Measurements from ENCODE around the gene VTI1B. TPM values are rescaled to one million over a fixed set of nuclear protein-coding genes. Genes with fewer than 3 reads are reported as not detected.
A peak's percentile ranks its signal among the peaks of the same experiment; 100 is the strongest.
"Not testable (repeated sequence)": the region's sequence is repeated elsewhere in the genome, so short reads cannot be mapped to it uniquely, and the experiment has no call there.

The VTI1B gene, protein sequence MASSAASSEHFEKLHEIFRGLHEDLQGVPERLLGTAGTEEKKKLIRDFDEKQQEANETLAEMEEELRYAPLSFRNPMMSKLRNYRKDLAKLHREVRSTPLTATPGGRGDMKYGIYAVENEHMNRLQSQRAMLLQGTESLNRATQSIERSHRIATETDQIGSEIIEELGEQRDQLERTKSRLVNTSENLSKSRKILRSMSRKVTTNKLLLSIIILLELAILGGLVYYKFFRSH
- 133 TPM for total RNA-seq
- long read RNA-seq, full-length matches to known transcripts, result 86 of 95 reads
- long read RNA-seq, partial matches to known transcripts, result 1 of 95 reads
- long read RNA-seq, other reads (novel, unspliced or antisense), result 8 of 95 reads

DNA sequence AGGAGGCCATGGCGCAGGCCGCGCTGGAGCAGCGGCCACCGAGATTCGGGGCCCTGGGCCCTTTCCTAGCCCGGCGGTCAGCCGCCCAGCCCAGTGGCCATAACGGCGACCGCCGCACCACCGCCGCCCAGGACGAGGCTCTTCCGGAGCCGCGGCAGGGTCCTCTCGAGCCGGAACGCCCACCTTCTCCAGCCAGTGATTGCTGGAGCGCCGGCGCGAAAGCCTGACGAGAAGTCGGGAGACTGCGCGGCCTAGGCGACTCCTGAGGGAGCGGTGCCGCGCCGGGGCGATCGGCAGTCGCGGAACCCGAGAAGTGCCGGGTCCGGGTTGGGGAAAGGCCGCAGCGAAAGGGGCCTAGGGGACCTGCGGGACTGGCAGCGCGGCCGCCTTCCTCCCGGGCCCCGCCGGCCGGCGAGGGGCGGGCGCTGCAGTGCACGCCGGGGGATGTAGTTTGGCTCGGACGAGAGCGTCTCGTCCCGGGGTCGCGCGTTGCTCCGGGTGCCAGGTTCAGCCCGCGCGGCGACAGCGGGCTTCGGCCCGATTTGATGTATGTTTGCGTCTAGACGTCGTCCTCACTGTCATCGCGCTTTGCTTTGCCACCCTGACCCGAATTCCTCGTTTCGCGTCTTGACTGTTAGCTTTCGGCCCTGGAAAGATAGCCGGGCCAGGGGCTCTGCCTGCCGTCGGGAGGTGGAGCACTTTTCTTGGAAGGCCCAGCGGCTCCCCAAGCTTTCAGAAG is at the start of gene VTI1B:
TSS of gene VTI1B (minus strand) at position 153 of the 739 bp plus-strand sequence. CDS start at position 10, 143 bp downstream.
- intact Hi-C loops (cut with micrococcal nuclease), result no loop called here
- DNase-seq, result peak; percentile 89
- ATAC-seq, result peak; percentile 98

GRCh38 chr14:67722293-67722692 is 47.9 kb upstream of the VTI1B start:
- ATAC-seq (peak; percentile 98), DNase-seq (peak; percentile 85)
- intact Hi-C loops (cut with micrococcal nuclease), result no loop called here

- no peak for ATAC-seq
- DNase-seq, result no peak
- intact Hi-C loops (cut with micrococcal nuclease), result no loop called here
These were observed 47.4 kb upstream of the VTI1B start for GRCh38 chr14:67721875-67722274.

GRCh38 chr14:67719866-67720265 is 45.4 kb upstream of the VTI1B start:
- intact Hi-C loops (cut with micrococcal nuclease), result no loop called here
- ATAC-seq (no peak), DNase-seq (no peak)

- DNase-seq; intact Hi-C loops (cut with micrococcal nuclease); ATAC-seq: not testable (repeated sequence)
These were observed 45.0 kb upstream of the VTI1B start for GRCh38 chr14:67719385-67719784.

- intact Hi-C loops (cut with micrococcal nuclease), result no loop called here
- no peak for DNase-seq
- no peak for ATAC-seq
These were observed 43.8 kb upstream of the VTI1B start for GRCh38 chr14:67718265-67718664.

DNA sequence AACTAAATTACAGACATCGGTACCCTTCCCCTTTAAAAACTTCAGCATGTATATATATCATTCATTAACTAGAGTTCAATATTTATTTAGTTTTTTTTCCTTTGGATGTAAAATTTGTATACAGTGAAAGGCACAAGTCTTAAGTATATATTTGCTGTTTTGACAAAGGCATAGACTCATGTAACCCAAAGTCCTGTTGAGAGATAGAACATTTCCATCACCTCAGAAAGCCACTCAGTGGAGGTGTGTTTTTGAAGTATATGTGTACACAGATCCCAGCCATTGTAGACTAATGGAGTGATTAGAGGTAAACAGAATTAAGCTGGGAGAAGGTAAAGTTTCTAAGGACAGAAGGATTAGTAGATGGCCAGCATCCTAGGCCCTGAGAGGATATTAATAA is 42.6 kb upstream of the VTI1B start:
- DNase-seq, result no peak
- intact Hi-C loops (cut with micrococcal nuclease), result no loop called here
- ATAC-seq, result no peak

DNA sequence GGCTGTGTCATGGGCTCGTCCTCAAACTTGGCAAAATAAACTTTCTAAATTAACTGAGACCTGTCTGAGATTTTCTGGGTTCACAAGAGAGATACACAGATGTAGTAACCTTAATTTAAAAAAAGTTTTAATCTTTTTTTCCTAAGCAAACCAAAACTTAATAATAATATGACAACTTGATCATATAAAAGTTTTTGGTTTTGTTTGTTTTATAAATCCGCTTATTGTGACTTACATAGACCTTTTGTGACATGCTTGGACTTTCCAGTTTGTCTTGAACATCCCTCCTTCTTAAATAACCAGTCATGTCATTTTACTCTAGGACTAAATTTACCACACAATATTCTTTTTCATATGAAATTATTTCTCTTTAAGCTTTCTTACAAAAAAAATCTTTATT is 35.8 kb upstream of the VTI1B start:
- DNase-seq, result no peak
- ATAC-seq, result no peak
- intact Hi-C loops (cut with micrococcal nuclease), result no loop called here

- intact Hi-C loops (cut with micrococcal nuclease); ATAC-seq; DNase-seq: not testable (repeated sequence)
These were observed 35.4 kb upstream of the VTI1B start for GRCh38 chr14:67709796-67710195.

DNA sequence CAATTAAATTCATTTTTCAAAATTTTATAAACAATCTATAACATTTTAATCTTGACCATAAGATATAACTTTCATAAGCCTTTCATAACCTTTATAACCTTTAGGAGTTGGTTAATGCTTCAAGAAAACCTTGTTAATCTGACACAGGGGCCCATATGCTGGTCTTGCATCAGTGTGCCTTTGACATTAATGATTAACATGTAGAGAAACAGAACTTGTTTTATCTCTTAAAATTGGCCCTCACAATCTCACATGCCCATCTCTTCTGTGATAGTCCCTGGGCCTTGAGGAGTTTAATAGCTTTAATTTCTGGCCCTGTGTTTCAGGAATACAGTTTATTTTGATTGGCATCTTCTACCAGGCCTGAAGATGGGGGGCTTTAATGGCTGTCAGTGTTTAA is 34.9 kb upstream of the VTI1B start:
- ATAC-seq; DNase-seq; intact Hi-C loops (cut with micrococcal nuclease): not testable (repeated sequence)

DNA sequence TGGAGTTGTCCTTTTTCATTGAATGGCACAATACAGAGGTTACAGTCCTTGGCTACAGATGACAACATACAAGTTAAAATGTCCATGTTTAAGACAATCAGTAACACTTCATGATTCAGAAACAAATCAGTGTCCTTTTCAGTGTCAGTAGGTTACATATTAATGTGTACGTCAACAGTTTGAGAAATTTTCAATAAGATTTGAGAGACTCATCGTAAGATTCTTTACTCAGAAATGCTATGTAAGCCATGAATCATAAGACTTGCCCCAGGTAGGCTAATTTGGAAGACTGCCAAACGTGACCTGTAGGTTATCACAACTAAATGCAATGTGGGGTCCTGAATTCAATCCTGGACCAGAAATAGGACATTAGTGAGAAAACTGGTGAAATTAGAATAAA is 30.8 kb upstream of the VTI1B start:
- no peak for ATAC-seq
- no peak for DNase-seq
- intact Hi-C loops (cut with micrococcal nuclease), result no loop called here

DNA sequence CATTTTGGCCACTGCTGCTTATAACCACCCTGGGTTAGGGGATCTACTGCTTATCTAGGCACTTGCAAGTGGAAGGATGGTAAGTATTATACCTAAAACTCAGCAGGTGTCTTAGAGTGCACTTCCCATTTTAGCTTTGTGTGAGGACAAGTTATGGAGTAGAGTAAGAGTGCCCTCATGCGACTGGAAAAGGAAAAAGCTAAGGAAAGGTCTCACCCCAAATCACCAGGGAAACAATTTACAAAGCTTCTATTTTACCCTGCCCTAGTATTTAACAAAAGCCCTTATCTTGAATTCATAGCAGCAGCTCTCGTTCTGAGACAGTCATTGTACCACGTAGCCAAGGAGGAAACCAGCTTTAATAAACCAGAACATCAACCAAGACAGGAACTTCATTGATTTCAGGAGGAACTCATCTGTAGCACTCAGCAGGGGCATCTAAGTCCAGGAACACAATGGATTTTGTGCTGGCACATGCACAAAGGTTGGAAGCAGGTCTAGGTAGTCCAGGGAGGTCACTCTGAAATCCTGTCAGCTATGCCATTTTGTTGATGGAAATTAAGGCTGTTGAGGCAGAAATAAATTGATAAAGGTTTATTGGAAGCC is 30.2 kb upstream of the VTI1B start:
- ATAC-seq, result peak; percentile 74
- DNase-seq, result no peak
- intact Hi-C loops (cut with micrococcal nuclease), result no loop called here

- intact Hi-C loops (cut with micrococcal nuclease), result no loop called here
- no peak for DNase-seq
- ATAC-seq, result no peak
These were observed 29.6 kb upstream of the VTI1B start for GRCh38 chr14:67703997-67704396.

GRCh38 chr14:67701492-67701891 is 27.1 kb upstream of the VTI1B start, which contains the start of gene RDH12:
RDH12 (plus strand) TSS chr14:67701886; CDS start chr14:67722643, 20,757 bp downstream.
- DNase-seq; intact Hi-C loops (cut with micrococcal nuclease); ATAC-seq: not testable (repeated sequence)

GRCh38 chr14:67698179-67698578 is 23.7 kb upstream of the VTI1B start:
- intact Hi-C loops (cut with micrococcal nuclease), result no loop called here
- ATAC-seq (no peak), DNase-seq (no peak)

- intact Hi-C loops (cut with micrococcal nuclease), result no loop called here
- DNase-seq (no peak), ATAC-seq (no peak)
These were observed 22.6 kb upstream of the VTI1B start for GRCh38 chr14:67697006-67697405.

- intact Hi-C loops (cut with micrococcal nuclease), result no loop called here
- ATAC-seq (peak; percentile 99), DNase-seq (peak; percentile 85)
These were observed 21.0 kb upstream of the VTI1B start, which contains the start of gene RDH11 for GRCh38 chr14:67695394-67695949. RDH11 (minus strand) TSS chr14:67695764; CDS start chr14:67695703, 61 bp downstream.

DNA sequence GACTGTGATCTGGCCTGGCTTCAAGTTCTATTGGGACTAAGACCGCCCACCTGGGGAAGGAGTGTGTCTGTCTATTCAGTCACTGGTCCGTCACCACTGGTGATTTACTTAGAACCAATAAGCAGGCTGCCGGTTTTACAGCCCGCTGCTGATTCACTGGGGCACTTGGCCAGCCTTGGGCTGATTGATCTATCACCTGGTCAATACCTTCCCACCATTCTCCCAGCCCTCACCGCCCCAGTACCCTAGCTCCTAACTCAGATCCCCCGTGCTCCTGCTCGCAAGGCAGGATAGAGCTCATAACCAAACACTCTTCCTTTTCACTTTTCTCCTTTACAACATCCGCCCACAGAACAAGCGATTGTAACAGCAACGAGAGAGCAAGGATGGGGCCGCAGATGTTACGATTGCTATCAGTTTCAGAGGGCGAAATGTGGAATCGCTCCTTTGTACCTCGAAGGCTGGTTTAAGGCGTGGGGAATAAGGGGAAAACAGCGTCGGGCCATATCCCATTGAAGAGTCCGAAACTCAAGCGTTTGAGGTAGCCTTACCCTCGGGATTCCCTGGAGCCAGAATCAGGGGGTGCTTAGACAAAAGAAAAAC is 20.5 kb upstream of the VTI1B start:
- no peak for DNase-seq
- intact Hi-C loops (cut with micrococcal nuclease), result no loop called here
- peak; percentile 63 for ATAC-seq

- ATAC-seq (no peak), DNase-seq (no peak)
- intact Hi-C loops (cut with micrococcal nuclease), result no loop called here
These were observed 15.6 kb upstream of the VTI1B start for GRCh38 chr14:67690011-67690410.
